Adipose tissue (tissue), 3 donors: ENCODE data around the gene UBIAD1. TPM values are rescaled to one million over a fixed set of nuclear protein-coding genes. Genes with fewer than 3 reads are reported as not detected.
"Not testable (repeated sequence)": the region's sequence is repeated elsewhere in the genome, so short reads cannot be mapped to it uniquely, and the experiment has no call there.

ENCODE experiments used
- H3K27ac ChIP-seq: one replicate; pipeline ENCODE4 v1.5.1; 2013; ENCODE audit warnings: low read depth, low read length
- WGBS, 3 donors: extraction: QIAGEN DNeasy Blood & Tissue Kit; methylation state at CpG; one replicate each; pipeline ENCODE4 v1.1.7; 2013; 5-methylcytosine and 5-hydroxymethylcytosine counted together
- polyA plus RNA-seq, 3 donors: library from polyadenylated mRNA; stranded (reverse); fragments of 200-250 nt; gene quantifications; one replicate each; pipeline ENCODE4 v1.2.3, GENCODE V29; 2013
- donor health status: healthy with polysubstance abuse.
- donor health status: Bipolar disorder and iron deficiency.
- donor health status: healthy.

Gene UBIAD1
- polyA plus RNA-seq, 3 donors = 3.1 to 10.3 (median 7.2) TPM

DNA sequence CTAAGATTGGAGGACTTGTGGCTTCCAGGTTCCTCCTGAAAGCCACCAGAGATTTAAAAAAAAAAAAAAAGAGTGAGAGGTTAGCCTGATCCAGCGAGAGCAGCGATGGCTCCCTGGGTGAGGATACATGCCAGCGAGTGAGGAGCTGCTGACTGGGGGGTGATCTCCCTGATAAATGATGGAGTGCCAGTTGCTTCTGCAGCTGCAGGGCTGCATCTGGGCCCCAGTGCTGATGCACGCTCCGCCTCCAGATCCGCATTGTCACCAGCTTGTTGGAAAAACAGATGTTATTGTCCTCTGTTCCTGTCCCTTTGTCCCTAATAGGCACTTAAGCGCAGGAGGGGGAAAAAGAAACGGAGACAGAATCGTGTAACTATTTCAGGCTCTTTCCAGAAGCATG lies 28.6 kb downstream of the UBIAD1 start:
- WGBS, 3 donors = 60 to 64% (median 62%) methylated on average over 9 of the region's 9 CpGs
- H3K27ac ChIP-seq = no peak overlapping the region

DNA sequence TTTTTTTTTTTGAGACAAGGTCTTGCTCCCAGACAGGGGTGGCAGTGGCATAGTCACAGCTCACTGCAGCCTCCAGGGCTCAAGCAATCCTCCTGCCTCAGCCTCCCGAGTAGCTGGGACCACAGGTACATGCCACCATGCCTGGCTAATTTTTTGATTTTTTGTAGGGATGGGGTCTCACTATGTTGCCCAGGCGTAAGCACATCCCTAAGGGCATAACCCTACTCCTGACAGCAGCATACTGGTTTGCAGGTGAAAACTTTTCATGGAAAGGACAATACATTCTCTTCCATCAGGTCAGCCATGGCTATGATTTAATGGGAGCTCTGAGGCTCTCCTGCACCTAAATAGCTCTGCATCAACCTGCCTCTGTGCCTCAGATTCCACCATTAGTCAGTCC lies 29.4 kb downstream of the UBIAD1 start:
- 81 to 96% (median 95%) methylated on average over 2 of the region's 2 CpGs for WGBS, 3 donors
- no peak overlapping the region for H3K27ac ChIP-seq

DNA sequence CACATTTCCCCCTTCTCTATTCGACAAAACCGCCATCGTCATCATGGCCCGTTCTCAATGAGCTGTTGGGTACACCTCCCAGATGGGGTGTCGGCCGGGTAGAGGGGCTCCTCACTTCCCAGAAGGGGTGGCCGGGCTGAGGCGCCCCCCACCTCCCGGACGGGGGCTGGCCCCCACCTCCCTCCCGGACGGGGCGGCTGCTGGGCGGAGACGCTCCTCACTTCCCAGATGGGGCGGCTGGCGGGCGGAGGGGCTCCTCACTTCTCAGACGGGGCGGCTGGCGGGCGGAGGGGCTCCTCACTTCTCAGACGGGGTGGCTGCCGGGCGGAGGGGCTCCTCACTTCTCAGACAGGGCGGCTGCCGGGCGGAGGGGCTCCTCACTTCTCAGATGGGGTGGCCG lies 32.5 kb downstream of the UBIAD1 start:
- H3K27ac ChIP-seq = not testable (repeated sequence)
- WGBS, 3 donors = 89 to 93% (median 92%) methylated on average over 22 to 29 of the region's 29 CpGs

DNA sequence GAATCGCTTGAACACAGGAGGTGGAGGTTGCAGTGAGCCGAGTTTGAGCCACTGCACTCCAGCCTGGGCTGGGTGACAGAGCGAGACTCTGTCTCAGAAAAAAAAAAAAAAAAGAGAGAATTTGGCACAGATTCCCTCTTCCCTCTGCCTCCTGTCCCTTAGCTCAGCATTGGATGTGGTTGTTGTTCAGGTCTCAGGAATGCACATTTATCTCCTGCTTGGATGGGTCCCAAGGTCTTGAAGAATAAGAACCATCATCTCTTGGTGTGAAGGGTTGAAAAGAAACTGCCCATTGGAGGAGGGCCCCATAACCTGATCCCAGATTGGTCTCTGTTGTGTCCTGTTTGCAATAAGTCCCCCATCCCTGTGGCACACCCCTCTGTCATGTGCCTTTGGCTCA lies 34.9 kb downstream of the UBIAD1 start:
- no peak overlapping the region for H3K27ac ChIP-seq
- WGBS, 3 donors = 77 to 84% (median 83%) methylated on average over 3 of the region's 3 CpGs

DNA sequence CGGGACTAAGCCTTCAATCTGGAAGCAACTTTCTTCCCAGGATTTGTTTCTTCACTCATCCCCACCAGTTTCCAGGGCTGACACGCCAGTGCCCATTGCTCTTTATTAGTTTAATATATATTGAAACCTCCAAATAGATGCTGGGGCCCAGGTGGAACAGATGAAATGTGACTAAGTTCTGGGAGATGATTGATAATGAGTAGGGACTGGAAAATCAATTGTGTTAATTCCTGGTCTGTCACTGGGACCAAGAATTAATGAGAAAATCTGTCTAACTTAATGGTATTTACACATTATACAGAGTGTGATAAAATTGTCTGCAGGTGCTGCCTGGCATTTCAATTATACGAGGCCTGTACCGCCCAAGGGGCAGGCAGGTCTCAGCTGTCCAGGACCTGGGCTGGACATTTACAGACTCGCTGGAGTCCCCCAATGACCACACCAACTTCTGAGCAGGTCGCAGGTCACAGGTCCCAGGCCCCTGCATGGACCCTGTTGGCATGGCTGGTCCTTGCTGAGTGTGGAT lies 35.8 kb downstream of the UBIAD1 start:
- WGBS, 3 donors = 57 to 90% (median 89%) methylated on average over 6 of the region's 6 CpGs

DNA sequence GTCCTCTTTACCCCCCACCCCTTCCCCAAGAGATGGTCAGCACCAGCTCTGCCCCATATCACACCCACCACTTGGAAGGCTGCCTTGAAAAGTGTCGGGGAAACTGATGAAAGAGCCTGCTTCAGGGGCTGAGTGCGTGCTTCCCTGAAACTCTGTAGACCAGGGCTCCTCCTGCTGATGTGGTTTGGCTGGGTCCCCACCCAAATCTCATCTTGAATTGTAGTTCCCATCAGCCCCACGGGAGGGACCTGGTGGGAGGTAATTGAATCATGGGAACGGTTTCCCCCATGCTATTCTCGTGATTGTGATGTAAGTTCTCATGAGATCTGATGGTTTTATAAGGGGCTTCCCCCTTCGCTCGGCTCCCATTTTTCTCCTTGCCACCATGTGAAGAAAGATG lies 36.4 kb downstream of the UBIAD1 start:
- WGBS, 3 donors = 85 to 90% (median 90%) methylated on average over 7 of the region's 7 CpGs

More for the DNA sequence above, 35.8 kb downstream of the UBIAD1 start:
- H3K27ac ChIP-seq = no peak overlapping the region

DNA sequence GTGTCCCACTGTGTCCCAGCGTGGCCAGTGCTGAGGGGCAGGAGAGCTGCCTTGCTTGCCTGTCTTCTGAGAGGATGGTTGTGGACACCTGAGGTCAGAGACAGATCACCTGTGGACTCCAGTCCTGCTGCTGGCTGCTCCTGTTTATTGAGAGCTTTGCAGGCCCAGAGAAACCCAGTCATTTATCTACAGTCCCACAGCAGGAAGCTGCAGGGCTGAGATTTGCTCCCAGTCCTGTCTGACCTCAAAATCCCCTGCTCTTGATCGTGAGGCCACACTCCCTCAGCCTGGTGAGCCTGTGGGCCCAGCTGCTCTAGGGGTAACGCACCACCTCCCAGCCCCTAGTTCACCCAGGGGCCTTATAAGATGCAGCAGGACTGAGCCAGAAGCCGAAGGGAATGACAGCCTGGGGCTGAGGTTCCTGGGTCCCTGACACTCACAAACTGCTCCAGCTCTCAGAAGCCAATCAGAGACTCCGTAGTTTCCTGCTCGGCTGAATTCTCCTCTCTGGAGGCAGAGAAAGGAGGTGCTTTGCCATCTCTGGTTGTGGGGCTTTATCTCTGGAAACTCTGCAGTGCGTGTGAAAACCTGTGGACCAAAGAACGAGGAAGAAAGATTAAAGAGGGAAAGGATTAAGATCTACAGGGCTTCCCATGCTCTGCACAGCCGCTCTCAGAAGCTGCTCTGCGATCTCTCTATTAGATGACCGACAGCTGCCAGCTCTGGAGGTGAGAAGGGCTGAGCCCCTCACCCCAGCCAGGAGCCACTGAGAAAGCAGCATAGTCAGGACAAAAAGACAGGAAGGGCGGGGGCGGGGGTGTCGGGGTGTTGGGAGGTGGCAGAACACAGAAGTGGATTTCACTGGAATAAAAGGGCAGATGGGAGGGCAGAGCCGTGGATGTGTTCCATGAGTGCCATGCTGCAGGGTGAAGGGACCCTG lies 39.1 kb downstream of the UBIAD1 start:
- no peak overlapping the region for H3K27ac ChIP-seq
- WGBS, 3 donors = 62 to 69% (median 65%) methylated on average over 15 of the region's 15 CpGs

More for the DNA sequence above, 36.4 kb downstream of the UBIAD1 start:
- H3K27ac ChIP-seq = no peak overlapping the region

DNA sequence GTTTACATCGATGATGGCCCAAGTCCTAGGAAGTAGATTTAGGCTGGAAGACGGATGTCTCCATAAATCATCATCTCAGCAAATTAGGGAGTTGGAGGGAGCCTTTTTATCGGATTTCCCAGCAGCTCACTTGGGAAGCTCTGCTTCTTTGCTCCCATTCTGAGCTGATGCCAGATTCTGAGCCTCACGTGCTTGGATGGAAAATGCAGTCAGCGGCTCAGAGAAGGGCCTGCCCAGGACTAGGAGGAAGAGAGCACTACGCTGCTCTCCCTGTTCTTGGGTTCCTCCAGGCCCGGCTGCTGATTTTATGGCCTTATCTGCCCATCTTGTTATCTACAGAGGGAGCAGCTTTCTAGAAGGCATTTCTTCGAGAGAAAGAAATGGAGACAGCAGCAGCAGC lies 42.0 kb downstream of the UBIAD1 start:
- H3K27ac ChIP-seq = no peak overlapping the region
- WGBS, 3 donors = 52 to 56% (median 53%) methylated on average over 8 of the region's 8 CpGs

DNA sequence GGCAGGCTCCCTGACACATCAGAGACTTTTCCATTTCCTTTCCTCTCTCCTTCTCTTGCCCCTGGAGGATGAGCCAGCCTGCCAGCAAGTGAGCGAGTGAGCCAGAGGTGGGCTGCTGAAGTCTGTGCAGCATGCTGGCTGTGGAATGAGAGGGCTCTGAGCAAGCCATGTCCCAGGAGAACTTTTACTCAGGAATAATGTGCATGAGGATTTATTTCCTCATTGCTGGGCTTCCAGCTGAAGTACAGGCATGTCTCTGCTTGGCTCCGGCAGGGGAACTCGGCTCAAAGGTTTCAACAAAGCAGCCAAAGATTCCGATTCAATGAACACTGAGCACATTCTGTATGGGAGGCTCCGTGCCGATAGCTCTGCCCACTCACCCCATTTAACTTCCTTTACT lies 43.7 kb downstream of the UBIAD1 start:
- 48 to 62% (median 59%) methylated on average over 6 of the region's 6 CpGs for WGBS, 3 donors
- H3K27ac ChIP-seq = no peak overlapping the region

DNA sequence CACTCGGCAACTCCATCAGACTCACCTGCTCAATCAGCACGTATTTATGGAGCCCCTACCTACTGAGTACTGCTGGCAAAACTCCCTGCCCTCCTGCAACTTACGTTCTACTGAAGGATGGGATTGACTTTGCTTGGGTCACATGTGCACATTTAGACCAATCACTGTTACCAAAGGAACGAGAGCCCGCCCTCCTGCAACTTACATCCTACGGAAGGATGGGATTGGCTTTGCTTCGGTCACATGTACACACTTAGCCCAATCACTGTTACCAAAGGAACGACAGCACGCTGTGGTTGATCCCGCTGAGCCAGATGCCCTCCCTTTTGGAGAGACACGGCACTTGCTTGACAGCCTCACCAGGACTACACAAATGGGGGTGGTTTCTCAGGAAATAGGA lies 46.0 kb downstream of the UBIAD1 start:
- no peak overlapping the region for H3K27ac ChIP-seq
- 83 to 87% (median 87%) methylated on average over 11 of the region's 11 CpGs for WGBS, 3 donors

DNA sequence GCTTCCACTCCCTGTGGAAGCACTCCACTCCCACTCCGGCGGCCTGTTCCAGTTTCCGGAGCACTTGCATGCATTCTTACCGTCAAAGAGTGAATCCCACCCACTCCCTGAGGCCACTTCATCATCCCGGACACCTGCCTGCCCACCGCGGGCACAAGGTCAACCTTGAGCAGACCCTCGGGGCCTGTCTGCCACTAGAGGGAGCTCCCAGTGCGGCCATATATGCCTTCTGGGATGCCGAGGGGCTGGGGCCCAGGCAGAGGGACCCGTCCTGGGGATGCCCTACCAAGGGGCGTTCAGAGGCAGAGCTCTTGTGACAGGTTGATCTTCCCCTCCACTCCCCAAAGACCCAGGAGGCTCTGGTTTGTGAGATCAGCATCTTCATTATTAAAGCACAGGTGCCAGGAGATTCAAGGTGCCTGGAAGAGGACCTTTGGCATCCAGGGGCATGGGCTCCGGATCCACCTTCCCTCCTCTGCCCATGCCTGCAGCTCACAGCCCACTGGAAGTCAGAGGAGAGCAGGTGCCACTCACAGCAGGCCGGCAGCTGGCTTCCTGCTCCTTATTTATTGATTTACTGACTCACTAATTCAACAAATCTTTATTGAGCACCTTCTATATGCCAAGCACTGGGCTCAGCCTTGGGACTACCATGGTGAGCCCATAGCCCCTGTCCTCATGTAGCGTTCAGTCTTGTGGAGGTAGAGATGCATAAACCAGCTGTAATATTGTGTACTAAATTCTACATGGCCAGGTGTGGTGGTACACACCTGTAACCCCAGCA lies 47.3 kb downstream of the UBIAD1 start:
- 19 to 22% (median 21%) methylated on average over 15 of the region's 15 CpGs for WGBS, 3 donors
- H3K27ac ChIP-seq = no peak overlapping the region

DNA sequence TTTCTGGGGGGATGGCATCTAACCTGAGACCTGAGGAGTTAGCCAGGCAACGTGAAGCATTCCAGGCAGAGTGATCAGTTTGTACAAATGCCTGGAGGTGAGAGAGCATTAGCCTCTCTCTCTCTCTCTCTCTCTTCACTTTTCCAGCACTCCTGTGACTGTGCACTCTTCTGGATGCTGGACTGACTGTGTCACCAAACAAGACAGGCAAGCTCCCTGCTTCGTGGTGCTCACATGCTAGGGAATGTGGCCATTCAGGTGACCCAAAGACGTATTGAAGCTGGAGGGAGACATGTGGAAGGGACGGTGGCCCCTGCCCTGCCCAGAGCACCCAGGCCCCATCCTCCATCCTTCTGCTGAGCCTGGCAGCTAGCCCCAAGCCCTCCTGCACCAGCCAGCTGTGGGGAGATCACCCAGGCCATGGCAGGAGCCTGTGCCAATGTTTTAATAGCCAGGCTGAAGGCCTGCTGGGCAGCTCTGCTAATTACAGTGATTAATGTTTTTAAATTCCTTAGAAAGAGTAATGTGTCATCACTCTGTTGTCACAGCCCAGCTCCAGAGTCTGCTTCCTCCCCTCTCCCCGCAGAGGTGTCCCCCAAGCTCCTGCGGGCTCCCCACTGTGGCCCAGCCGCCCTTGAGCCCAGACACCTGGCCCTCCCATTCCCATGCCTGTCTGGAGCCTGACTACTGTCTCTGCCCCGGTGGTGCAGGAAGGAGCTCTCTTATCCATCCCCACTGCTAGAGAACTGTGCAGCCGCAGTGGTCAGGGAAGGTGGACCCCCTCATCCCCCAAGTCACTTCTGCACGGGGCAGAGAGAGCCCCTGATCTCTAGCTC lies 48.9 kb downstream of the UBIAD1 start:
- 62 to 66% (median 66%) methylated on average over 10 of the region's 10 CpGs for WGBS, 3 donors
- H3K27ac ChIP-seq = no peak overlapping the region

DNA sequence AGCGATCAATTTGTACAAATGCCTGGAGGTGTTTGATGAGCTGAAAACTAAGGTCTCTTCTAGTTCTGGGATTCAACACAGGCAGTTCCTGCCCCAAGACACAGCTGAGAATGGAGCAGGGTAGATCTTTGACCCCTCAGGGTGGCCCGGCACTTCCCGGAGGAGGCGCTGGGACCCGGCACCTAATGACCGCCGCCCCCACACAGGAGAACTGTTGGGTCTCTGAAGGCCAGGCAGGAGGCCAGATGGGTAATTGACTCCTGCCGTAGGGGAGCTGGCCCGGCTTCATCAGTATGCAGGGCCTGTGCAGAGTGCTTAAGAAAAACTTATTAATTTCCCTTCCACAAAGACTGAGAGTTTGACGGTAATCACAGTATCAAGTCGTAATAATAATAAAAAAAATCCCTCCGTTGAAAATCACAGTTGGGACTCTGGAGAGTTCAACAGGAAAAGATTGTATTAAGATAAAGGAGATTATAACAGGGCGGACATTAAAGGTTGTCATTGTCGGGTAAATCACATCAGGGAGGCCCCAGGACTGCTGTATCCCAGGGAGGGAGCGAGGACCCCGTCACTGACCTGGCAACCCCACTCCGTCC lies 51.7 kb downstream of the UBIAD1 start:
- no peak overlapping the region for H3K27ac ChIP-seq
- 49 to 61% (median 57%) methylated on average over 17 of the region's 17 CpGs for WGBS, 3 donors

DNA sequence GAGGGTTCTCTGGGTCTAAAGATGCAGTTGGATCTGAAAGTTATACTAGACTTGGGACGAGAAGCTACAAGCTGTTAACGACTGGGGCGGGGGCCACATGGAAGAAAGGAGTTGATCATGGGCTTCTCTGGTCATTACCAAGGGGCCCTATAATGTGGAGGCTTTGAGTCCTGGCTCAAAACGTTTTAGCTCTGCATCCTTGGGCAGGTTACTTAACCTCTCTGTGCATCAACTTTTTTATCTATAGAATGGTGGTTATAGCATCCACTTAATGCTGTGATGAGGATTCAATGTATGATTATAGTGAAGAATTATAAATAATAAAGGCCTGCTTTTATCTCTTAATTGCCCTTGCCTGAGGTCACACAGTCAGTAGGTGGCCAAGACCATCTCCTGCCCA lies 53.1 kb downstream of the UBIAD1 start:
- WGBS, 3 donors = 73 to 77% (median 77%) methylated on average over 4 of the region's 4 CpGs

DNA sequence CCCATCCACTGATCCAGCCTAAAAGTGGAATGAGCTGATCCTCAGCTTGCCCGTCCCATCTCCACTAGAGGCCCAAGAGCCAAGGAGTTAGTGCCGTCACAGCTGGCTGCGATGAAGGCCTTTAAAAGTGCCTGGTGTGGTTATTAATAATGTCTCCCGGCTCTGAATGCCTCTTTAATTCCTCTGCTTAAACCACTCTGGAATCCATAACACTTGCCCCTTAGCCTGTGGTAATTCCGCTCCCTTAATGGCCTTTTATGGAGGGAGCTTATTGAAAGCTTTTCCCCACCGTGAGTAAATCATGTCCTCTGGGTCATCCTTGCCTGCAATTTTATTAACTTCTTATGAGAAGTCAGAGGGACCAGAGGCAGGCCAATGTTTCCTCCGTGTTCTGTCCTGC lies 55.4 kb downstream of the UBIAD1 start:
- WGBS, 3 donors = 67 to 78% (median 74%) methylated on average over 7 of the region's 7 CpGs
- H3K27ac ChIP-seq = no peak overlapping the region

More for the DNA sequence above, 53.1 kb downstream of the UBIAD1 start:
- no peak overlapping the region for H3K27ac ChIP-seq

DNA sequence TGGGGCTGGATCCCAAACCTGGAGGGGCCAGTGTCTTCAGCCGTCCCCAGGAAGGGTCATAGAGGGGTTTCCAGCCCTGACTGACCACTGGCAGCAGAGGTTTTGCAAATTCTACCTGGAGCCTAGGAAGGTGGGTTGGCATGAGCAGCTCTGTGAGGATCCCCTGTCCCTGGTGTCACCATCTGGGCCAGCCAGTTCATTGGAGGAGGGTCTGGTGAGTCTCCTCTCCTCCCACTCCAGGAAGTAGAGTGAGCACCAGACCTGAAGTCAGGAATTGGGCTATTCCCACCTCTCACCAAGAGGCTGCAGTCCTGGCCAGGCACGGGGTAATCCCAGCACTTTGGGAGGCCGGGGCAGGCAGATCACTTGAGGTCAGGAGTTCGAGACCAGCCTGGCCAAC lies 57.4 kb downstream of the UBIAD1 start:
- WGBS, 3 donors = 67 to 85% (median 83%) methylated on average over 4 of the region's 4 CpGs
- no peak overlapping the region for H3K27ac ChIP-seq

DNA sequence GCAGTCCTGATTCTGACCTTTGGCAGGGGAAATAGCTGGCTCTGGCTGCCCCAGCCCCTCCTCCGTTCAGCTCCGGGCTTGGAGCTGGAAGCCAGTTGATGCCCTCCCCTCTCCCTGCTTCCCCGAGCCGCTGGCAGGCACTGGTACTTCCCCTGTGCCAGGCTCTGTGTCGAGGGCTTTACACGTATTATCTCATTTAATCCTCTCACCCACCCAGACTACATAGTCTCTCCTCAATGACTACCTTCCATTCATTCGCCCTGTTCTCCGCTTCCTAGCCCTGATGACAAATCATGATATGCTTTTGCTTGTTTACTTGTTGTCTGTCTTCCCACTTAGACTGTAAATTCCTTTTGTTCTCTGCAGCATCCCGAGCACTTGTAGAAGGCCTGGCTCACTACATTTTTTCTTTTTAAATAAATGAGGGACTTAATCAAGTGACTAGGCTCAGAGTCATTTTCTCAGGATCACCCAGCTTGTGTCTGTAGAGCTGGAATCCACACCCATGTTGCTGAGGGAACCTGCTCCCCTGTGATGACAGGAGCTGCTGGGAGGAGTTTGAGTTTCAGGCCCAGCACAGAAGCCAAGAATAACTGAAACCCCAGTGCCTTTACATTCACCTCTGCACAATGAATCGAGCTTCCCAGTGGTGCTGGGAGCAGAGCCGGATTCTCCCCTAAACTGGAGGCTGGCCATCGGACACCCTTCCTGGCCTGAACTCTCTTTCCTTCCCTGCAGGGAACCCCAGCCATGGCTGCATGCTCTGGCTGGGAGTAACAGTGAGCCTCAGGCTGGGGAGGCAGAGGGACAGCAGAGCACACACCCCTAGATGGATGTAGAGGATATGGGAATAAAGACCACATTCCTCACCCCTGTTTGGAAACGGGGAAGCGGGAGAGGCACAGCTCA lies 58.3 kb downstream of the UBIAD1 start:
- WGBS, 3 donors = 73 to 83% (median 75%) methylated on average over 13 to 14 of the region's 14 CpGs
- H3K27ac ChIP-seq = no peak overlapping the region
